Ovary (tissue), 9 donors: ENCODE measurements around the gene FGG. TPM values are rescaled to one million over a fixed set of nuclear protein-coding genes. Genes with fewer than 3 reads are reported as not detected.

ENCODE experiments used
- DNase-seq, 5 donors: peaks; one replicate each; pipeline ENCODE4 v3.0.0-alpha.2; 2019 to 2020
- H3K27ac ChIP-seq, 2 donors: fragments of 200-600 bp; one replicate each; pipeline versions ENCODE4 v1.5.1 to v1.8.0; 2019 to 2022
- H3K27me3 ChIP-seq: fragments of 200-600 bp; one replicate; pipeline ENCODE4 v1.8.0; 2022
- H3K36me3 ChIP-seq: fragments of 200-600 bp; sonication (generic); one replicate; pipeline ENCODE4 v1.5.1; 2019
- H3K4me1 ChIP-seq: one replicate; pipeline ENCODE4 v1.8.1; 2013; ENCODE audit warnings: mild to moderate bottlenecking, moderate library complexity; ENCODE audit not compliant: insufficient read depth
- H3K4me3 ChIP-seq: fragments of 200-600 bp; sonication (generic); one replicate; pipeline ENCODE4 v1.5.1; 2017
- H3K9me3 ChIP-seq, 2 donors: fragments of 200-600 bp in 1 of 2; sonication (generic) in 1 of 2; one replicate each; pipeline versions ENCODE4 v1.5.1 to v1.8.1; 2013 to 2019; ENCODE audit warnings: mild to moderate bottlenecking in 1 of 2, moderate library complexity in 1 of 2
- EP300 ChIP-seq: sonication (generic); formaldehyde crosslinking; IDR thresholded peaks from one replicate; pipeline ENCODE4 v1.6.1; 2017; ENCODE audit warnings: antibody characterized with exemption
- POLR2A ChIP-seq: fragments of 450-650 bp; IDR thresholded peaks from one replicate; pipeline ENCODE4 v1.6.1; 2017; ENCODE audit warnings: antibody characterized with exemption, mild to moderate bottlenecking, moderate library complexity
- WGBS, 3 donors: extraction: QIAGEN DNeasy Blood & Tissue Kit in 1 of 3; methylation state at CpG; one replicate each; pipeline versions ENCODE4 v1.1.5 to v1.1.7; 2013 to 2017; 5-methylcytosine and 5-hydroxymethylcytosine counted together
- intact Hi-C, 4 donors: fragments of 100-400 bp; cut with DNase I; formaldehyde crosslinking; loops; one replicate each; pipeline versions ENCODE4 v1.11.0 to v1.15.1; 2022 to 2023
- polyA plus RNA-seq, 2 donors: library from polyadenylated mRNA; stranded (reverse); fragments of 200-250 nt in 1 of 2; fragments of 350-450 nt in 1 of 2; fragmentation: Illumina TruSeq in 1 of 2; extraction: RNeasy Lipid Tissue Mini Kit (QIAGEN cat#74804) in 1 of 2; gene quantifications; one replicate each; pipeline ENCODE4 v1.2.3, GENCODE V29; 2013 to 2014
- total RNA-seq, 7 donors: library from RNA; depleted of rRNA in 2 of 7; stranded (reverse); fragments of >200 nt in 2 of 7; fragmentation: NEBNext Ultra II Directional in 3 of 7; extraction: Animal tissue kit (Norgen Biotek cat#: 25700) in 3 of 7; gene quantifications; one replicate each; pipeline versions ENCODE4 v1.1.0 to v1.2.4, GENCODE V29; 2016 to 2023
- TF ChIP-seq, protein P1 (sequence below), 3 donors: fragments of 450-650 bp in 2 of 3; fragments of 200-600 bp in 1 of 3; IDR thresholded peaks; one replicate each; pipeline versions ENCODE4 v1.5.1 to v1.8.0; 2016 to 2022; ENCODE audit warnings: antibody characterized with exemption in 3 of 3, mild to moderate bottlenecking in 1 of 3
- donor health status: DM: no; HTN: no; CAD: no; lungs with moderate emphysema.
- donor health status: DM: no; HTN: no; CAD: no.
- donor health status: Bipolar disorder and iron deficiency.
- donor health status: DM: yes; HTN: yes; CAD: no.
- donor health status: DM: no; HTN: no; CAD: no.
- donor health status: DM: yes; HTN: yes; CAD: no.

FGG gene
- total and polyA plus RNA-seq, 9 donors, result 0.24 to 23.1 (median 1.8) TPM; not detected in 1

DNA sequence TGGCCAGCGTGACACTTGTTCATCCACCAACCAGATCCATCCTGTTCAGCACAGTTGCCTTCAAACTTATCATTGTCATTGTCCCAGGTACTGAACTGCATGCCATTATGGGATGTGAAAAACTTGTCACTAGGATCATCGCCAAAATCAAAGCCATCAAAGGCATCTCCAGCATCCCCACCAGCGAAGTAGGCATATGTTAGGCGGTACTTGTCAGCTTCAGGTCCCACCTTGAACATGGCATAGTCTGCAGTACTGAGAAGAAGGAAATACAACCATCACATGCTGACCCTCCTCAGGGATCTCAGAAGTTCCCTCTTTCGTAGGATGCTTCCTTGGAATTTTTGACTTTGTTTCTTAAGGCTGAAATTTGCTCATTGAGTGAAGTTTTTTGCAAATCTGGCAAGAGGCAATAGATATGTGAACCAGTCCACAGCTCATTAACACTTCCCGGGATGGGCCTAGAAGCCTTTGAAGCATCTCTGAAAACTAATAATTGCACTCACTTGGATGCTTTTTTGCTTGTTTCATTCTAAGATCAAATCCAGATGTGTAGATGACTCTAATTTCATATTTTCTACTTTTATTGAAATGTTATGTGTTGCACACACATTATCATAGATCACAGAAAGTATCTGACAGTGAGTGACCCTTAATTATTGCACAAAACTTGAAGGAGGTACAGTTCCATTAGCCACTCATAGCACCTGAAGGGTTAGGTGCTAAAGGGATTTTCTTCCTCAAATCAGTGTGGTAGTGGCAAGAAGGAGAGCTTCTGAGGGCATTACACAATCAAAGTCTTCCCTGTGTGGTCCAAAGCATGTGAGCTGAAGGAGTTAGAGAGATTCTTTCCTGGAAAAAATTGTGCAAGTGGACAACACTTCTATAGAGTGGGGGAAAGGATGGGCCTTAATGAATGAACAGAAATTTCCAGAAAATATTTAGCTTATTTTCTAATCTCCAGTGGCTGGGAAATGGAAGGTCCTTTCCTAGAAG is 5.4 kb downstream of the FGG start:
- WGBS, 3 donors, result 84 to 92% (median 88%) methylated on average over 6 of the region's 6 CpGs
- no peaks in the 10 kb centered on the region for H3K36me3 ChIP-seq
- no peaks in the 10 kb centered on the region for H3K4me1 ChIP-seq
- no peak overlapping the region for H3K27ac ChIP-seq
- H3K9me3 ChIP-seq, result no peaks in the 10 kb centered on the region
- H3K4me3 ChIP-seq, result no peak overlapping the region
- TF ChIP-seq EP300 (no peak), POLR2A (no peak)
- TF ChIP-seq, protein P1, sequence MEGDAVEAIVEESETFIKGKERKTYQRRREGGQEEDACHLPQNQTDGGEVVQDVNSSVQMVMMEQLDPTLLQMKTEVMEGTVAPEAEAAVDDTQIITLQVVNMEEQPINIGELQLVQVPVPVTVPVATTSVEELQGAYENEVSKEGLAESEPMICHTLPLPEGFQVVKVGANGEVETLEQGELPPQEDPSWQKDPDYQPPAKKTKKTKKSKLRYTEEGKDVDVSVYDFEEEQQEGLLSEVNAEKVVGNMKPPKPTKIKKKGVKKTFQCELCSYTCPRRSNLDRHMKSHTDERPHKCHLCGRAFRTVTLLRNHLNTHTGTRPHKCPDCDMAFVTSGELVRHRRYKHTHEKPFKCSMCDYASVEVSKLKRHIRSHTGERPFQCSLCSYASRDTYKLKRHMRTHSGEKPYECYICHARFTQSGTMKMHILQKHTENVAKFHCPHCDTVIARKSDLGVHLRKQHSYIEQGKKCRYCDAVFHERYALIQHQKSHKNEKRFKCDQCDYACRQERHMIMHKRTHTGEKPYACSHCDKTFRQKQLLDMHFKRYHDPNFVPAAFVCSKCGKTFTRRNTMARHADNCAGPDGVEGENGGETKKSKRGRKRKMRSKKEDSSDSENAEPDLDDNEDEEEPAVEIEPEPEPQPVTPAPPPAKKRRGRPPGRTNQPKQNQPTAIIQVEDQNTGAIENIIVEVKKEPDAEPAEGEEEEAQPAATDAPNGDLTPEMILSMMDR (IDR thresholded peaks at IDR 0.05), result no peak
- H3K27me3 ChIP-seq, result no peaks in the 10 kb centered on the region
- no peak for DNase-seq
- intact Hi-C loops, result no loop called here

DNA sequence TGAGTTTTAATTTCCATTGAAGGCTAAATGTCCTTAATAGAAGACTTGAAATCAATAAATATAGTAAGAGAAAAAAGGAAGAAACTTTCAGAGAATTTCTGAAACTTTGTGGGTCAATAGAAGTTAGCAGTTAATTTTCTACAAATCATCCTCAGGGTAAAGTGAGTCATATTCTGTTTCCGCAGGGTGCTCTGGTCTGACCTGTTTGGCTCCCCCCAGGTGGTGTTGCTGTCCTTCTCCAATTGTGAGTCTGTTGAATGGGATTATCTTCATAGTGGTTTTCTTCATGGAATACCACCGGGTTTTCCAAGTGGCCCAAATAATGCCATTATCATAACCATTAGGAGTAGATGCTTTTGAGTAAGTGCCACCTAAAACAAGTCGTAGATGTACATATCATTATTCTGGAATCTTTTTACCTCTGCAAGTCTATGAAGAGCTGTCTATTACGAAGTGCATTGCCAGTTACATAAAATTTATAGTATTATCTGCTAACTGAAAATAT is 7.7 kb downstream of the FGG start:
- Histone ChIP-seq H3K27ac (no peak overlapping the region), H3K36me3 (no peaks in the 10 kb centered on the region), H3K4me3 (no peak overlapping the region), H3K27me3 (no peaks in the 10 kb centered on the region), H3K4me1 (no peaks in the 10 kb centered on the region), H3K9me3 (no peaks in the 10 kb centered on the region)
- no peak for DNase-seq
- 68 to 81% (median 79%) methylated on average over 4 of the region's 4 CpGs for WGBS, 3 donors
- intact Hi-C loops, result no loop called here
- TF ChIP-seq, protein P1 (IDR thresholded peaks at IDR 0.05), result no peak
- no peak for TF ChIP-seq POLR2A
- no peak for TF ChIP-seq EP300

DNA sequence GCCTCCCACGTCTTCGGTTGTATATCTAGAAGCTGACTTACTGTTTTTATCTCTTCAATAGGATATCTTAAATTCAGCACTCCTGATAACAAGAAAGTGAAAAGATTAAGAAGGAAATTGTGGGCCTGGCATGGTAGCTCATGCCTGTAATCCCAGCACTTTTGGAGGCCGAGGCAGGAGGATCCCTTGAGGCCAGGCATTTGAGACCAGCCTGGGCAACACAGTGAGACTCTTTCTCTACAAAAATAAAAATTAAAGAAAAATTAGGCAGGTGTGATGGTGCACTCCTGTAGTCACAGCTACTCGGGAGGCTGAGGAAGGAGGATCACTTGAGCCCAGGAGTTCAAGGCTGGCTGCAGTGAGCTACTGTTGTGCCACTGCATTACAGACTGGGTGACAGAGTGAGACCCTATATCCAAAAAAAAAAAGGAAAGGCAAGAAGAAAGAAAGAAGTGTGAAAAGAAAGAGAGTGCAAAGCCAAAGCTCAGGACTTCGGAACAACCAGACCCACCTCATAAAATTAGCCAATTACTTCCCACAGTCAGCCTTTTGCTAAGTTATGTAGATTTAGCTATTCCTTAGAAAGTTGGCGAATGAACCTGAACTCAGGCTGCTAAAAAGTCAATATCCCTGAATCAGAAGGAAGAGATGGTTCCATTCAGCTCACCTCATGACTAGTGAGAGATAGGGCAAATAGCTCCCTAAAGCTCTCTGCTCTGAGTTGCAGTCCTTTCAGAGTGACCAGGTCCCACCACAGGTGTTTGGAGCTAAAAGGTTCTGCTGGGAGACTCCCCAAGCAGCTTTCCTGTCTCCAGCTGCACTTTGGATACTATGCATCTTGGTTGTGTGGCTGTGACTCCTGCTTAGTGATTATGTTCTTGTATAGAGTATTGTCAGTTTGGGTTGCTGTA is 9.2 kb downstream of the FGG start:
- Histone ChIP-seq H3K27ac (no peak overlapping the region), H3K9me3 (no peaks in the 10 kb centered on the region), H3K4me3 (no peak overlapping the region), H3K4me1 (no peaks in the 10 kb centered on the region), H3K36me3 (no peaks in the 10 kb centered on the region), H3K27me3 (no peaks in the 10 kb centered on the region)
- intact Hi-C loops, result no loop called here
- 86 to 88% (median 87%) methylated on average over 6 of the region's 6 CpGs for WGBS, 3 donors
- DNase-seq, result no peak
- TF ChIP-seq EP300, result no peak
- TF ChIP-seq, protein P1 (IDR thresholded peaks at IDR 0.05), result no peak
- no peak for TF ChIP-seq POLR2A

DNA sequence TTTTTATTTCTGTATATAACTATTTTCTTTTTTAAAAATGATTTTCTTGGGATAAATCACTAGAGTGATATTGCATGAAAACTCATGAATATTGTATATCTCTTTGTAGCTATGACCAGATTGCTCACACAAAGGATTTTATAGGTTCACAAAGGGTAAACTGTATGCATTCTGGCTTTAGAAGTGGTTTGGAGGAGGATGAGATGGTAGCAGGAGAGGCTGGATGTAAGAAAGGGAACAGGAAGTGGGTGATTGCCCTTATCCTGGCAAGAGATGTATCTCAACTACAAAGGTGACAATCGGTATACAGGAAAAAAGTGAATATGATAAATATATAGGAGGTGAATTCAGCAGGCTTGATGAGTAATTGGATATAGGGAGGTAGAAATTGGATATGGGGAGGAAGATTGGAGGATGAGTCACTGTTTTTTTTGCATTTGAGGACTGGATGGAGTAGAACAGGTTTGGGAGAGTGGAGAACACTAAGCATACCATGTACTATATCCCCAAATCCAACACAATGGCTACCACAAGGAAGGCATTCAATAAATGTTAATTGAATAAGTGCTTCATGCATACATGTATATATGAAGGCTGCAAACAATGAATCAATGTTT is 9.9 kb downstream of the FGG start:
- H3K9me3 ChIP-seq, result no peaks in the 10 kb centered on the region
- no peaks in the 10 kb centered on the region for H3K27me3 ChIP-seq
- H3K4me1 ChIP-seq, result no peaks in the 10 kb centered on the region
- no peaks in the 10 kb centered on the region for H3K36me3 ChIP-seq
- TF ChIP-seq POLR2A, result no peak
- H3K4me3 ChIP-seq, result no peak overlapping the region
- intact Hi-C loops, result no loop called here
- DNase-seq, result no peak
- no peak overlapping the region for H3K27ac ChIP-seq
- WGBS, 3 donors, result 81 to 82% (median 81%) methylated on average over 1 of the region's 1 CpG
